Activated CD8-positive, alpha-beta memory T cell treated with anti-CD3 and anti-CD28 coated beads for 24 hours (primary cell): ENCODE measurements around the gene PAM.
"Not testable (repeated sequence)": the region's sequence is repeated elsewhere in the genome, so short reads cannot be mapped to it uniquely, and the experiment has no call there.

Experiments
- DNase-seq: peaks from one replicate; pipeline ENCODE4 v3.0.0-alpha.2; 2020

Gene PAM

DNA sequence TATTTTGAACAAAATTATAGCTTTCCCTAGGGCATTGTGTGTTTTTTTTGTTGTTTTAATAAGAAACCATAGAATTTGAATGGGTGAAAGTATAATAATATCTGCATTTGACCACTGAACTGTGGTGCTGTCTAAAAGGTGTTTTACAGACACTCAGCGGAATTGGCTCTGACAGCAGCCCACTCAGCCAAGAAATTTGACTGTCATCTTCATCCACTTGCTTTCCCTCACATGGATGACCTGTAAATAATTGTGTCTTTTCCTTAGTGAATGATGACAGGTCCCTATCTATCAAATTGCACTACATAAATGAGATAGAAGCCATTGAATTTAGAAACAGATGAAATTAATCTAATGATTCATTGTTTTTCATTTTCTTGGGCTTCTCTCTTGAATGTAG lies 150.0 kb downstream of the PAM start:
- DNase-seq, result no peak

DNA sequence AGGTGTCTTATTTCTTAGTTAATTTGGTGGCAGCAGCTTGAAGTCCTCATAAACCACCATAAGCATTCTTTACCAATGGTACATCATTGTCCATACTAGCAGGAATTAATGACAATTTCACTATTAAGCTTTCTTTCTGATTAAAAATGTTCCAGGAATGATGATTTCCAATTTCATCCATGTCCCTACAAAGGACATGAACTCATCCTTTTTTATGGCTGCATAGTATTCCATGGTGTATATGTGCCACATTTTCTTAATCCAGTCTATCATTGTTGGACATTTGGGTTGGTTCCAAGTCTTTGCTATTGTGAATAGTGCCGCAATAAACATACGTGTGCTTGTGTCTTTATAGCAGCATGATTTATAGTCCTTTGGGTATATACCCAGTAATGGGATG lies 152.0 kb downstream of the PAM start:
- not testable (repeated sequence) for DNase-seq

DNA sequence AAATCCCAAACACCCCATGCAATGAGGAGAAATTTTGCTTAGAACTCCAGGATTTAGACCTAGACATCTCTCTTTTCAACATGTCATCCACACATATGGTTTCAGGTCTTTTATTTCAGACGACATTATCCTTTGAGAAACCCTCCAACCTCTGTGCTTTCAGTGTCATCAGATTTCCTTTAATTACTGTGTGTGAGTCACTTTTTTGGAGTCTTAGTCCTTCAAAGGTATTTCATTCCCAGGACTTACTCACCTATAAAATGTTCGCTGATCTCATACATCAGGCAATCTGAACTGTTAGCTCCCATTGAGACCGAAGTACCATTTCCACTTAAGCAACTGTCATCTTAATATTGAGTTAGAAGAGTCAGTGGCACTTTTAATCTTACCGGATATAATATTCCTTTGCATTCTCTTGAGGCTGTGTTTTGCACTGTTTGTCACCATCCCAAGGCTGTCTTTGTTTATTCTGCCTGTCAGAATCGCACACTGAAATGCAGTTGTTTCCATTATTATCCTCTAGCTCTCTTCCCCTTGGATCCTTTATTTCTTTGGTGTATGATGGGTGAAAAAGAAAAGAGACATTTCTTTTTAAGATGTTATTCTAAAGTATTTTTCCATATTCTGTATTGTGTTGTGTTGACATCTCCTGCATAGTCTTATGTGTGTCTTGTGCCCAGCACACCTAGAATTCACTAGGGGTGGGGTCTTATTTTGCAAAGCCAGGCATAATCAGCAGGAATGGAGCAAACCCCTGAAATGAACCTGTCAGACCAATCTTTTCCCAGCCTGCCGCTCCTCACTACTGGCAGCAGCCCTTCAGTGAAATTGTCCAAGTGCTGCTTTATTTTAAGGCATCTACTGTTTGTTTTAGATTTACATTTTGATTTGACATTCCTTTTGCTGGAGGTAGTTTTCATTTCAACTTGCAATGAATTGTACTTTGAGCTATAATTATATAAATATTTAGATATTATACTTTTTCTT lies 155.4 kb downstream of the PAM start:
- no peak for DNase-seq

DNA sequence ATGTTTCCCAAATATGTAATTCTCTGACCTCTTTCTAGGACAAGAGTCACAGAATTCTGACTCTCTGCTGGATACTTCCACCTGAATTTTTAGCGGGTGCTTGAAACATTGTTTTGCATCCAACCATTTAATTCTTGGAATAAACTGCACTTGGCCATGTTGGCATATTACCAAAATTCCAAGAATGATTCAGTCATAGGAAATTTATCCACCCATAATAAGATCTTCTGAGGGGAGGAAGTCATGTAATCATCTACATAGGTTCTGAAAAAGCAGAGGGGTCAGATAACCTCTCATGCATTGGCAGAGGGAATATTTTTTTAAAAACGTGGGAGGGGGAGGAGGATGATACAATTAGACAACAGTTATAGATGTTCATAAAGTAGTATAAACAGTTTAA lies 156.9 kb downstream of the PAM start:
- no peak for DNase-seq

DNA sequence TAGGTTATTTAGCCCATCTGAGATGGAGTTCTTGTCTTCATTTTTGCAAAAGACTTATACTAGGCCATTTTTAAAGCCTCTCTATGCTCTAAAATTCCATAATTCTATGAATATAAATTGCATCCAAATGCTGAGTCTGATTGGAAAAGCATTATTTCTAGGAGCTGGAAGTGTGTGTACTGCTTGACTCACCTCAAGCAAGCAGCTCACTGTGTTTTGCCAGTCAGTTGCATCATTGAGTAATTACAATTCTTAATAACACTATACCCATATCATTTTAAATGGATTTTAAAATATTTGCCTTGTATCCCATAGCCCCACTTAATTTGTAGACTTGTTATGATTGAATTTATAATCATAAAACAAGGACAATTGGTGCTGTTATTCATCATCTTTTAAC lies 161.0 kb downstream of the PAM start:
- no peak for DNase-seq

DNA sequence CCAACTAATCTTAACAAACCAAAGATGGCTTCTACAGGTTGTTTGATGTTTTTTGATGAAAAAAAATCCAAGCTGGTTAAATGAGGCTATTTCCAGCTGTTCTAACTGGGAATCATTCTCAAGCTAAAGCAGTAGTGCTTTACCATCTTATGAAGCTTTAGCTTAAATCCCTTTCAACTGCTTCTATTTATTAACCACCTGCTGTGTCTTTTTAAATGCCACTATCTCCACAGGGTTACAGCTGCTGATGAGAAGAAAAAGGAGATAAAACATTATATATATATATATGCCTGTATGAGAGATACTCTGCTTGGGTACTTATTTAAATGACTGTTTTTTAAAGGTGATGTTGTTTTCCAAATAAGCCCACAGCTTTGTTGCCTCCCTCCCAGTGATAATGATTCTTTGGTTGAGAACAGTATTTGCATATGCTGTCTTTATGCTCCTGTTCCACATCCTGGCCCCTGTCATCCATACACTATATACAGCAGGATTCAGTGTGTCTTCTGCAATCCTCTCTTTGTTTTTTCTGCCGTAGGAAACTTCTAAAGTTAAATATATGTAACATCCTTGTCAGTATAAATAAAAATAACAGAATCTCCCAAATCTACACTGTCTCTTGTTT lies 164.0 kb downstream of the PAM start:
- no peak for DNase-seq

DNA sequence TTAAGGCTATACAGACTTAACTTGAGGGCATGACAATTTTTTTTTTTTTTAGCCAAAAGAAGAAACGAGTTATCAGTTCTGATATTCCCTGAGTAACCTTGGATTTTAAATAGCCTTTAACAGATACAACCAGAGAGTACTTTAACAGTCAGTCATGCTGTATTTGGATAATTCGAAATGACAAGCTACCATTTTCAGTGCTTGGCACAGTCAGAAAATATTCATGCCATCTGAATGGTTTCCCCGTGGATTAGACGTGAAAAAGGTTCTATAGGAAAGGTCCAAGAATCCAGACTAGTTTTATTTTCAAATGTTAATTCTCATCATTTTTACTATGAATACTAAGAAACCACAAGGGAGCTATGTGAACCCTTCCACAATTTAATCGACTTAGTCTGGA lies 165.7 kb downstream of the PAM start:
- no peak for DNase-seq

DNA sequence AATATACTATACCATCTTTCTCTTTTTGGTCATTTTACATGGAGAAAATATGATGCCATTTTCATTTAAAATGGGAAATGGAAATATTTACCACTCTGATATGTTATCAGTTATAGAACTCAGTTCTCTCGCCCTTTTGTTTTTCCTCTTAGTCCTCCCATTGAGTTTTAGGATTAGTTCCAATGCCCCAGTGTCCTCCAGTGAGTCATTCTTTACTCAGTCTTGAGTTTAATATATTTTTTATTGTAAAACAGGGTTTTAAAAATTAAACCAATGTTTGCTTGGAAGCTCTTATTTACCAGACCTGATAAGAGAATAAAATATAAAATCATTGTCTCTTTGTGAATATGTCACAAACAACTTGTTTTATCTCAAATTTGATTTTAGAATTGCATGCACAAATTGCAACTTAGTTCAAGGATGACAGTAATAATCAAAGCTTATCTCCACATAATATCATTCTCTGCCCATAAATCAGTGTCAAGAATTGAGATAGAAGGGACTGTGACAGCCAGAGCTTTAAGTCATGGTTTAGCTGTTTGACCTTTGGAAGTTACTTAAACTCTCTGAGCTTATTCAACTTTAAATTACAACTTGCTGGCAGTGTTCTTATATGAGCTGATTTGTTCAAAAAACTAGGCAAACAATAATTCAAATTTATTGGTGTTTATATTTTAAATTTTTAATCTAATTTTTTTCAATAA lies 166.4 kb downstream of the PAM start:
- DNase-seq, result no peak

DNA sequence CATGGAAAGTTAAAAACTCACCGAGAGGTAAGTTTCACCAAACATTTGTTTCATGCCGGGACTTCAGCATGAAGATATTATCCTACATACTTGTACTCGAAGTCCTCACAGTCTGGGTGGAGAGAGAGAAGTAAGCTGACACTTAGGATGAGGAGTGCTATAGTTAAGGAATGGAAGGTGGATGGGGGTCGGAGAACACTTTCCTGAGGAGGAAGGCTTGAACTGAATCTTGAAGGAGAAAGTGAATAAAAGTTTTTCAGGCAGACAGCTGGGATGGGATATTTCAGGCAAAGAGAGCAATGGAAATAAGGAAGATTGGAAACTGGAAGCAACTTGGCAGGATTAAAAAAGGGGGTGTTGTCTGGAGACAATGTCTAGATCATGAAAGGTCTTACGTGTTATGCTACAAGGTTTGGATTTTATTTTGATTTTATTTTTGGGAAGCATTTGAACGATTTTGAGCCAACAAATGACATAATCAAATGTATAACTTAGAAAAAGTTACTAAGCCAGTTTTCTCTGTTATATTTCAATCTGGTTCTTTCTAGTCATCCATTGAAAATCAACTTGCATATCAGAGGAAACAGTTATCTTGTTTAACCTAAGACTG lies 167.1 kb downstream of the PAM start:
- DNase-seq, result no peak

DNA sequence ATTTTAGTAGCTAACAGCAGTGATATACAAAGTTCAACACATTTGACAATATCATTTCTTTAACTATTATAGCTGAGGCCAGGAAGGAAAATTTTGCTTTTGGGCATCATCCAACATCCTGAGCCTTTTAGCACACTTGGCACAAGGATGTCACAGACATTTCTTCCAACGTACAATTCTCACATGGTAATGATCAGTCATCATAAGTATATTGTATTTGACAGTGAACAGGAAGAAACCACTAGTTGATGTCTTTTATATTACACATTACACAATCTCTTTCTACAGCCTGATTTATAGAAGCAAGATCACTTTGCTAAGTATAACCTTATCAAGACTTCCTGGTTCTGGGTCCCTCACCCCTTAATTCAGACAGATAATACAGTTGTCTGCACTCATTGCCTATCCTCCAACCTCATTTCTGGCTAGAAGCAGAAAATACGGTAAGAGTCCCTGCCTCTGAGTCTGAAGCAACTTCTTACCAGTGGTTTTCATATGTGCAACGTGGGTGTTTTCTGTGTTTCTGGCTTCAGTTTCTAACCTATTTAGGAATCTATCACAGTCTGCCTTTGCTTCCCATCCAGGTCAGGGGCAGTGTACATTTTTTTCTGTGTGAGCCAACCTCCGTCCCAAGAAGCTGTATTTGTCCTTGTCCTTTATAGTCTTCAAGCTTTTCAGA lies 167.8 kb downstream of the PAM start:
- DNase-seq, result no peak

DNA sequence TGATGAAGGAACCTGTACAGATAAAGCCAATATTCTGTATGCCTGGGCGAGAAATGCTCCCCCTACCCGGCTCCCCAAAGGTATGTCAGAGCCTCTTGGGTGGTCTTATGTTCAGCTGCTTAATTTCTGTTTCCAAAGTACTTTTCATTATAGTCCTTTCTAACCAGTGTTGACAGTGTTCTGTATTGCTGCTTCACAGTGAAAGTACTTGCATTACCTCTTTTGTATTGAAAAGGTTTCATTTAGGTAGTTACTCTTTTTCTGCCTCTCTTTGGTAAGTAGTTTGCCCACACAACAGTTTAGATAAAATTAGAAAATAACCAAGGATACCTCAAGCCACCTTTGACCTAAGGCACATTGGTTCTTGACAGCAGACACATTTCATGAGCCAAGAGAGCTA lies 169.9 kb downstream of the PAM start:
- no peak for DNase-seq

DNA sequence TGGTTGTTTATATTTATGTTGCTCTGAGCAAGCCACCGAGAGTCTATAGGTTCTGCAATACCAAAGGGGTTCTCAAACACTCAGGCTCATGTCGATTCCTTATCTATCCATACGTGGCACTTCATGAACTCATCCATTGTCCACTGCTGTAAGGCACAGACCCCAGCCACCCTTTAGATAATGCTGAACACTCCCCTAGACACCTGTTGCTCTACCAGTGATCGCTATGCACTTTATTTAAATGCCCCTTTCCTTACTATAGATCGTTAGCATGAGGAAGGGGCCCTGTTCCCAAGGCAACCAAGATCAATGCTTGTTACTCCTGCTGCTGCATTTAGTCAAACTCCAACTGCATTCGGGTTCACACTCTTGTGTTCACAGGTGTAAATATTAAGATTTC lies 171.9 kb downstream of the PAM start:
- no peak for DNase-seq

DNA sequence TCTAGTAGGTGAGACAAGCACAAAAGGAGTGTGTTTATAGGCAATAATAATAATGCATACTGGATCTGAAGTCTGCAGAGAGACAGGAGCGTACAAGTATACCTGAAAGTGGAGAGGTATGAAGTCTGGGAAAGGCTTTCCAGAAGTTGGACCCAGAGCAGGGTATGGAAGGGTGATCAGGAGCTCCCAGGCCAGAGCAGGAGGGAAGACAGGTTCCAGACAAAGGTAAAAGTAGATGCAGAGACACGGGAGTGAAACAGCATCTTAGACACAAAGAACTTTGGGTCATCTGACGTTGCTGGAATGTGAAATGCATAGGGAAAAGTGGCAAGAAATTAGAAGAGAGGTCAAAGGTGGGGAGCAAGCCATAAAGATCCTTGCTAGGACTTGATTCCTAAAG lies 175.1 kb downstream of the PAM start:
- no peak for DNase-seq

DNA sequence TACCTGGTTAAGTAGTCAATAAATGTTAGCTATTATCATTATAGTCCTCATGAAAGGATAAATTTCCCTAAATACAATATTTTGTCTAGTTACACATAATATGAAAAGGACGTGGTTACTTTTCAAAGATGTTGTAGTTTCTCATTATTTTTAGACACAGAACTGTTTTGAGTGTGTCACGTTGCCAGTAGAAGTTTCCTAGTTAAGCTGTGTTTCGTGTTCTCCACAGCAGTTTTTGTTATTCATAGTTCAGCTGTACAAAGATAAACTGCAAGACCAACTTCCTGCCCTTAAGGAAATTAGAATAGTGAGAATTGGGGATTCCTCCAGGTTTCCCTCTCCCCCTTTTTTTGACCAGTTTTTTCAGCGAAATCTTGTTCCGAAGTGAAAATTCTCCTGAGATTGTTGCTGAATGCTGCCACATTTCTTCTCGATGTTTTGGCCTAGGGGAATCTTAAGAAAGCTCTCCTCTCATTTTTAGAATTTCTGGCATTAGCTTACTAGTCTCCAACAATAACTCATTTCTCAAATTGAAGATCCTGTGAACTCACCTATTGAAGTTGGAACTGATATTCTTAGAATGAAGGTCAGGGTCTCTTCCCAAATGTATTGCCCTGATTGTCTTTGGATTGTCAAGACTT lies 176.1 kb downstream of the PAM start:
- DNase-seq, result no peak

DNA sequence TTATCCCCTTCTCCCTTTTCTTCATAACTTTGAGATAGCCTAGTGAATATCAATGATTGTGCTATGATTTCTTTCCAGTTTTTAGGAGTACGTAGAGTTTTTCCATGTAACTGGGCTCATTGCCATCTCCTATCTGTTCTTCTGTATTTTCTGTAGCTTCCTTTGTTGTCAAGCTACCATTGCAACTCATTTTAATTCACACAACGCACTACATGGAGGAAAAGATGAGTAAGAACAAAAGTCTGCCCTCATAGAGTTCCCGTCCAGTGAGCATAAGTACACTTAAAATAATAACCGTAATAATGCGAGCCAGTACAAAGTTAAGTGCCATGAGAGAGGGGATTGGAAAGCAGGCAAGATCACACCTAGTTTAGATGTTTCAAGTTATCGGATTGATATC lies 177.7 kb downstream of the PAM start:
- no peak for DNase-seq

DNA sequence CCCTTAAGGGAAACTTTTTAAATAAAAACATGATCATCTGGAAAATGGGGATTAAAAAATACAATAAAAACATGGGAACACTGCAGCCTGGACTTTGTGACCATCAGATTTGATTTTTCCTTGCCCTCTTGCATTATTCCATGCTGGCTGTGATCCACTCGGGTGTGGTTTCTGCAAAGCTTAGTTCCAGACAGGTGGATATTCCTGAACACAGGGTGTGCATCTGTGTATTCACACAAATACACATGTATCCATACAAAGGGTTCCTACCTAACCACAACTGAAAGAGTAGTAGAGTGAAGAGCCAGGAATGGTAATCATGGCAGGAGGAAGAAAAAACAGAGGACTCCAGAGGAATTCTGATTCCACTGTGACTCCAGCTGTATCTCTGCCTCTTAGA lies 178.2 kb downstream of the PAM start:
- no peak for DNase-seq

DNA sequence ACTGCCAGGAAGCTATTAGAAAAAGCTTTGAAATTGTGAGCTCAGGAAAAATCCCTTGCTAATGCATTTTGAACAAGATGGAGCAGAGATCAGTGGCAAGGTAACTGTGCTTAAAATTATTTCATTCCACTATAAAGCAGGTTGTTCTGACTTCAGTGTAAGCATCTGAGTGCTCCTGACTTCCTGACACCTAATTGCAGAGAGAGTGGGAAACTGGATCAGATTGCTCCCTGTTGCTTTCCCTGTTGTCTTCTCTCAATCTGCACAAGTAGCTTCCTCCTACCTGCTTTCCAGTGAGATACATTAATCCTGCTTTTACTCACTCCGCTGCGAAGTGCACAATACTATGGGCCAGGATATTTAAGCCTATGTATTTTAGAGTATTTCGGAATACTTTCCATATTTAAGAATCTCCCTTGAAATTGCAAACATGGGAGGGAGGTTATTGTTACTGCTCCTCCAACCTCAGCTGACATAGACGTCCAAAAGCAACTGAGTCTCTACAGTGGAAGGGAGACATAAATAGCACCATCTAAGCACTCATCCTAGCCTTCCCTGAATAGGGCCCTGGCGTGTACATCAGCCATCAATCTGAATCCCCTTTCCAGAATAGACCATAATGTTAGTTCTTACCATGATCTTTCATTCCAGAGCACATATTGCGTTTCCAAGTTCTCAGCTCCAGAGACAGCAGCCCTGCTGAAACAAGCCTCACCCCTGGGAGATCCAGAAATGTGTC lies 178.8 kb downstream of the PAM start:
- no peak for DNase-seq

DNA sequence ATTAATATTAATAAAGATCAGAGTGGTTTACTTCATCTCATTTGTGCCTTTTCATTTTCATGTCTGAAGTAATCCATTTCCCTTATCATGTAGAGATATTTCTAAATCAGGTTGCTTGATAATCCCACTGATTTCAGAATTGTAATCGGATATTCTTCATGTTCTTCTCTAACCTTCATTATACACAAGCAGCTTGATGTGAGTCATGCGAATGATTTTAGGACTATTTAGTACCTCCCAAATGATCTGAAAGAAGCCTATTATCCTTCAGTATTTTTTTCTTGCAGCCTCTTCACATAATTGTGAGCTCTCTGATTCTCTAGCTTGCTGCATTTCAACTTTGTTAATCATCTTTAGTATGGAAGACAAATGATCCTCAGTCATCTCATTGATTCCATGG lies 182.8 kb downstream of the PAM start:
- DNase-seq, result no peak

DNA sequence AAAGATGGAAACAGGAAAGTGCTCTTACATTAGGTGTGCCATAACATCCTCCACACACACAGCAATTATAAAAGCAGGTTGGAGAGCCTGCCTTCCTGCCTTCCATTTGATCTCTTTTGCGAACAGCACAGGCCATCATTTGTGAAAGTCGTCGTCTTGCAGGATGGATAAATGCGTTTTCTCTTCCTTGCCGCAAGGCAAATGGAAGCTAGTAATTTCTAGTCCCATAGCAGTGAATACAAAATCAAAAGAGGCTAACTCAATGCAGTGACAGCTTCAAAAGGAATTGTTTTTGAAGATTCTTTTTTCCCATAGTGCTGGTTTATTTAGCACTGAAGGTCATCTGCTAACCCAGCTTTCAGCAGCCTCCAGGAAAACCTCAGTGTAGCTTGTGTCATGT lies 186.0 kb downstream of the PAM start:
- DNase-seq, result no peak

DNA sequence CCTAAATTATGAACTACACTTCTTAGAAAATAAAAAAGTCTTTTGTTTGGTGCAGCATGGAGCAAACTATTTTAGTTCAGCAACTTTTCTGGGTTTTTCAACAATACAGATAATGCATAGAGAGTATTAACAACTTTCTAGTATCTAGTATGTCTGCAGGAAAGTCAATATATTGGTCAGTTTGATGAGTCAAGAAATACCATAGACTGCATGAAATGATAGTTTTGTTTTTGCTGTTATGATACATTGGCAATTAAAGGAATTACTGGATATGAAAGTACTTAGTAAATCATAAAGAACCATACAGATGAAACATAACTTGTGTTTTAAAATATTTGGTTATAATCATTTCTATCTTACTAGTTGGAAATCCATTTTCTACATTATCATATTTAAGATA lies 191.3 kb downstream of the PAM start:
- DNase-seq, result no peak

DNA sequence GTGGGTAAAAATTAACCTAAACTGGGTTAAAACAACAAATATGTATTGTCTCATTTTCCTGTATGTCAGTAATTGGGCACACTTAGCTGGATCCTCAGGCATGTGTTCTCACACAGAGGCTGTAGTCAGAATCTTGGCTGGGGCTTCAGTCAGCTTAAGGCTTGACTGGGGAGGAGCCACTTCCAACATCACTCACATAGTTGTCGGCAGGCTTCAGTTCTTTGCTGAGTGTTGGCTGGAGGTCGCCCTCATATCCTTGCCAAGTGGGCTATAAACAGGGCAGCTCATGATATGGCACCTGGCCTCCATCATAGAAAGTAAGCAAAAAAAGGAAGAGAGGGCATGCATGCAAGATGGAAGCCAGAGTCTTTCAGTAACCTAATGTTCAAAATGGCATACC lies 191.9 kb downstream of the PAM start:
- DNase-seq, result no peak

DNA sequence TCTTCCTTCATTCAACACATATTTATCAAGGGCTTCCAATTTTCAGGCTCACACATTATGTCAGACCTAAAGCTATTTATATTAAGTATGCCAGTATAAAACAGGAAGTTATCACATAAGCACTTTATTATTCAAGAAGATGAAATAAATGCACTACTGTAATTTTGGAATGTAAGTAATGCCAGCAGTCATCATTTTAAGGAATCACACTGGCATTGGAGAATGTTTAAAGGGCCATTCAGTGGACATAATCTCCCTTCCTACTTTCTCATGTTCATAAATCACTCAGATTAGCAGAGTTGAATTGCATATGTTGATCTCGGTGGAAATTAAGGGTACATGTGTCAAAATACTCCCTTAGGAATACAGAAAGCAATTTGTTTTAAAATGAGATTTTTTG lies 200.4 kb downstream of the PAM start:
- DNase-seq, result no peak
